Measurements from ENCODE around the gene ZNF490.

DNA sequence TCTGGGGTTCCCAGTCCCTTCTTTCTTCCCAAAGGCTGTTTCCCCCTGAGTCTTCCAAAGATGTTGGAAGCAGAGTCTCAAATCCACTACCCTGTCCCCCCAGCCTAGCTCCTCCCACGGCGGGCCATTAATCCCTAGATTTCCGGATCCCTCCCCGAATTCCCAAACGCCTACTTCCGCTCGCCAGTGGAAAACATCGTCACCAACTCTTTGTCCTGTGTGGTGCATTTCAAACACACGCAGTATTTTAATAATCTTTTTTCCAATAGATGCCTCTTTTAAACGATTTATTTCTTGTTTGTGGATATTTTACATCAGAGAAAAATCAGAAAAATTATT, 717 bp upstream of the ZNF490 start:
- TF ChIP-seq ELF4 (IDR thresholded peaks at IDR 0.05) (0 out of 2 replicates have a peak, but pooled peaks have one; percentile 32), SUZ12 (IDR thresholded peaks at IDR 0.05) (no peak), FOXK2 (IDR thresholded peaks at IDR 0.05) (no peak), SP1 (IDR thresholded peaks at IDR 0.05) (no peak), FOXM1 (IDR thresholded peaks at IDR 0.05; ENCODE audit: borderline replicate concordance) (no peak), BHLHE40 (IDR thresholded peaks at IDR 0.05; ENCODE audit: borderline replicate concordance) (no peak), L3MBTL2 (conservative IDR thresholded peaks at IDR 0.05) (no peak), ARNT (IDR thresholded peaks at IDR 0.05) (no peak)
